Measurements from ENCODE around the gene PNLDC1. TPM values are rescaled to one million over a fixed set of nuclear protein-coding genes. Genes with fewer than 3 reads are reported as not detected.

The PNLDC1 gene
- total RNA-seq, 1 donor from 2014 or later = not detected

- H3K4me3 ChIP-seq = no peak overlapping the region
- peaks cover 25% of the 10 kb centered on the region for H3K4me1 ChIP-seq
- intact Hi-C loops (cut with DNase I) = loop anchor here (5.0 kb wide), 1 partner anchor 33 kb away; the partner anchor contains the start of gene WTAP
- no peaks in the 10 kb centered on the region for H3K27me3 ChIP-seq
- TF ChIP-seq POLR2A (IDR thresholded peaks at IDR 0.05) (no peak), CTCF (IDR thresholded peaks at IDR 0.05) (no peak), POLR2AphosphoS5 (IDR thresholded peaks at IDR 0.05; ENCODE audit: insufficient read depth in 1 of 2, low read depth in 1 of 2) (no peak)
- peak overlapping the region; percentile 98 for H3K27ac ChIP-seq
- DNase-seq (ENCODE audit: extremely low spot score in 2 of 2) = no peak
- peaks cover 0 to 30% of the 10 kb centered on the region in 2 donors for H3K36me3 ChIP-seq
- H3K9me3 ChIP-seq = no peaks in the 10 kb centered on the region
Measured at GRCh38 chr6:159760602-159761057, 39.4 kb upstream of the PNLDC1 start.

DNA sequence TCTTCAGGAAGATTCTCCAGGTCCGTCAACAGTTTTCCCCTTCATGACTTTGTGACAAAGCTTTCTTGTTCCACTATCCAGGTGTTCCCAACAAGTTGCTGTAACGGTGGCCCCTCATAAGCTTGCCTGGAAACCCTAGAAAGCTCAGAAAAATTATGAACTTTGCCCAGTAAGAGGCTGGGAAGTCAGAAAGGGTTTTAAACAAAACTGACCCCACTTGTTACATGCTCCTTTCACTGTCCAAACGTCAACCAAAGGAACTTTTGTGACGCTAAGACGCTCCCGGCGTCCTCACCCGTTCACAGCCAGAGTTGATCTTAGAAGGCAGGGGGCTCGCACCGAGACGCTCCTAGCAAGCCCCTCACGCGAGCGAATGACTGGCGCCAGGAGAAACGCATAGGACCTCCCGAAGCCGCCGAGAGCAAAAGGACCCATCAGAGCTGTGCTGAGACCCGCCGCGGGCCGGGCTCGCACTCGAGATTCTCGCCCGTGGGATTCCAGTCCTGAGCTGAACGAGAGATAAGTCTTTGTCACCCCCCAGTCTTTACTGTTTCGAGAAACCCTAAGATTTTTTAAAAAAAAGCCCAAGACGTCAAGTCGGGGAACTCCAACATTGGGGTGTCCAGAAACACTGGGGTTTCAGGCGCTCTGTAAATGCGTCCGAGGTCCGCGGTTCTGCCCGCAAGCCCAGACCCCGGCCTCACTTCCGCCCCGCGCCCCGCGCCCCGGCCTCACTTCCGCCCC lies 38.8 kb upstream of the PNLDC1 start:
- peak overlapping the region; percentile 60 to 79 for H3K4me3 ChIP-seq
- intact Hi-C loops (cut with DNase I) = loop anchor here (5.0 kb wide), 1 partner anchor 34 kb away; the partner anchor contains the start of gene WTAP
- TF ChIP-seq POLR2A (IDR thresholded peaks at IDR 0.05) (no peak), POLR2AphosphoS5 (IDR thresholded peaks at IDR 0.05; ENCODE audit: insufficient read depth in 1 of 2, low read depth in 1 of 2) (no peak), CTCF (IDR thresholded peaks at IDR 0.05) (no peak)
- peaks cover 25% of the 10 kb centered on the region for H3K4me1 ChIP-seq
- no peaks in the 10 kb centered on the region for H3K9me3 ChIP-seq
- no peak for DNase-seq (ENCODE audit: extremely low spot score in 2 of 2)
- peaks cover 0 to 24% of the 10 kb centered on the region in 2 donors for H3K36me3 ChIP-seq
- no peaks in the 10 kb centered on the region for H3K27me3 ChIP-seq
- peak overlapping the region; percentile 98 for H3K27ac ChIP-seq

GRCh38 chr6:159761873-159762680 lies 38.0 kb upstream of the PNLDC1 start, which contains the start of gene ACAT2:
Gene ACAT2 (plus strand): TSS chr6:159762045. CDS start chr6:159762088, 43 bp downstream.
- no peaks in the 10 kb centered on the region for H3K27me3 ChIP-seq
- peaks cover 25% of the 10 kb centered on the region for H3K4me1 ChIP-seq
- H3K4me3 ChIP-seq = peak within 1 kb of the TSS; percentile 60 to 79
- intact Hi-C loops (cut with DNase I) = loop anchor here (5.0 kb wide), 1 partner anchor 35 kb away; the partner anchor contains the start of gene WTAP
- TF ChIP-seq POLR2AphosphoS5 (IDR thresholded peaks at IDR 0.05; ENCODE audit: insufficient read depth in 1 of 2, low read depth in 1 of 2) = peak; percentile 87 to 95
- peak in 1 of 3 experiments; percentile 21 for TF ChIP-seq CTCF (IDR thresholded peaks at IDR 0.05)
- peak in 1 of 2 donors; percentile 48 for TF ChIP-seq POLR2A (IDR thresholded peaks at IDR 0.05)
- H3K9me3 ChIP-seq = no peaks in the 10 kb centered on the region
- peaks cover 0 to 25% of the 10 kb centered on the region in 2 donors for H3K36me3 ChIP-seq
- DNase-seq (ENCODE audit: extremely low spot score in 2 of 2) = peak in 1 of 2 donors; percentile 98
- peak within 1 kb of the TSS; percentile 98 for H3K27ac ChIP-seq

- DNase-seq (ENCODE audit: extremely low spot score in 2 of 2) = no peak
- H3K4me3 ChIP-seq = peak overlapping the region; percentile 60 to 79
- no peaks in the 10 kb centered on the region for H3K9me3 ChIP-seq
- no peaks in the 10 kb centered on the region for H3K27me3 ChIP-seq
- TF ChIP-seq POLR2AphosphoS5 (IDR thresholded peaks at IDR 0.05; ENCODE audit: insufficient read depth in 1 of 2, low read depth in 1 of 2) = no peak
- peaks cover 0 to 25% of the 10 kb centered on the region in 2 donors for H3K36me3 ChIP-seq
- intact Hi-C loops (cut with DNase I) = loop anchor here (5.0 kb wide), 1 partner anchor 35 kb away; the partner anchor contains the start of gene WTAP
- peak overlapping the region; percentile 98 for H3K27ac ChIP-seq
- H3K4me1 ChIP-seq = peaks cover 25% of the 10 kb centered on the region
Measured at GRCh38 chr6:159762681-159763293, 37.3 kb upstream of the PNLDC1 start.

GRCh38 chr6:159766906-159767305 lies 33.2 kb upstream of the PNLDC1 start:
- H3K36me3 ChIP-seq = peaks cover 0 to 35% of the 10 kb centered on the region in 2 donors
- intact Hi-C loops (cut with DNase I) = no loop called here
- H3K27ac ChIP-seq = no peak overlapping the region
- no peak overlapping the region for H3K4me3 ChIP-seq
- H3K9me3 ChIP-seq = no peaks in the 10 kb centered on the region
- peaks cover 10% of the 10 kb centered on the region for H3K4me1 ChIP-seq
- DNase-seq (ENCODE audit: extremely low spot score in 2 of 2) = no peak
- no peak for TF ChIP-seq POLR2AphosphoS5 (IDR thresholded peaks at IDR 0.05; ENCODE audit: insufficient read depth in 1 of 2, low read depth in 1 of 2)
- TF ChIP-seq POLR2A (IDR thresholded peaks at IDR 0.05) = no peak
- no peak for TF ChIP-seq CTCF (IDR thresholded peaks at IDR 0.05)
- H3K27me3 ChIP-seq = no peaks in the 10 kb centered on the region

Data from vagina (tissue), 2 donors.